ENCODE measurements around the gene WDR86.
A peak's percentile ranks its signal among the peaks of the same experiment; 100 is the strongest.

WDR86 gene

GRCh38 chr7:151409667-151410404, at the start of gene WDR86:
WDR86 (minus strand) TSS chr7:151410038; CDS start chr7:151409589, 449 bp downstream.
- no peak for DNase-seq

GRCh38 chr7:151457534-151457933, 47.7 kb upstream of the WDR86 start:
- DNase-seq = no peak

GRCh38 chr7:151456782-151457181, 46.9 kb upstream of the WDR86 start:
- no peak for DNase-seq

- DNase-seq = no peak
Measured at GRCh38 chr7:151456276-151456675, 46.4 kb upstream of the WDR86 start.

GRCh38 chr7:151455690-151456089, 45.9 kb upstream of the WDR86 start:
- DNase-seq = no peak

- DNase-seq = no peak
Measured at GRCh38 chr7:151454932-151455530, 45.2 kb upstream of the WDR86 start.

- no peak for DNase-seq
Measured at GRCh38 chr7:151454305-151454704, 44.5 kb upstream of the WDR86 start.

- no peak for DNase-seq
Measured at GRCh38 chr7:151453326-151453791, 43.5 kb upstream of the WDR86 start.

- DNase-seq = no peak
Measured at GRCh38 chr7:151452680-151453325, 43.0 kb upstream of the WDR86 start.

- DNase-seq = no peak
Measured at GRCh38 chr7:151451626-151452571, 42.1 kb upstream of the WDR86 start.

GRCh38 chr7:151451156-151451555, 41.3 kb upstream of the WDR86 start:
- no peak for DNase-seq

- no peak for DNase-seq
Measured at GRCh38 chr7:151449990-151450389, 40.2 kb upstream of the WDR86 start.

GRCh38 chr7:151448261-151449252, 38.7 kb upstream of the WDR86 start:
- peak; percentile 11 for DNase-seq

GRCh38 chr7:151447901-151448260, 38.0 kb upstream of the WDR86 start:
- DNase-seq = no peak

GRCh38 chr7:151447312-151447711, 37.5 kb upstream of the WDR86 start:
- no peak for DNase-seq

- DNase-seq = no peak
Measured at GRCh38 chr7:151446412-151446811, 36.6 kb upstream of the WDR86 start.

GRCh38 chr7:151444632-151445031, 34.8 kb upstream of the WDR86 start:
- no peak for DNase-seq

- no peak for DNase-seq
Measured at GRCh38 chr7:151442776-151443496, 33.1 kb upstream of the WDR86 start.

GRCh38 chr7:151440799-151441445, 31.1 kb upstream of the WDR86 start:
- no peak for DNase-seq

Measured in GF-D8 (cell line).